ENCODE measurements around the gene SPECC1.
"Not testable (repeated sequence)": the region's sequence is repeated elsewhere in the genome, so short reads cannot be mapped to it uniquely, and the experiment has no call there.

DNA sequence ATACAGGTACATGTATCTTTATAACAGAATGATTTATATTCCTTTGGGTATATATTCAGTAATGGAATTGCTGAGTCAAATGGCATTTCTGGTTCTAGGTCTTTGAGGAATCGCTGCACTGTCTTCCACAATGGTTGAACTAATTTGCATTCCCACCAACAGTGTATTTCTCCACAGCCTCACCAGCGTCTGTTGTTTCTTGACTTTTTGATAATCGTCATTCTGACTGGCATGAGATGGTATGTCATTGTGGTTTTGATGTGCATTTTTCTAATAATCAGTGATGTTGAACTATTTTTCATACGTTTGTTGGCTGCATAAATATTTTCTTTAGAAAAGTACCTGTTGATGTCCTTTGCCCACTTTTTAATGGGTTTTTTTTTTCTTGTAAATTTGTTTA is 156.4 kb downstream of the SPECC1 start:
- TF ChIP-seq, protein P1, sequence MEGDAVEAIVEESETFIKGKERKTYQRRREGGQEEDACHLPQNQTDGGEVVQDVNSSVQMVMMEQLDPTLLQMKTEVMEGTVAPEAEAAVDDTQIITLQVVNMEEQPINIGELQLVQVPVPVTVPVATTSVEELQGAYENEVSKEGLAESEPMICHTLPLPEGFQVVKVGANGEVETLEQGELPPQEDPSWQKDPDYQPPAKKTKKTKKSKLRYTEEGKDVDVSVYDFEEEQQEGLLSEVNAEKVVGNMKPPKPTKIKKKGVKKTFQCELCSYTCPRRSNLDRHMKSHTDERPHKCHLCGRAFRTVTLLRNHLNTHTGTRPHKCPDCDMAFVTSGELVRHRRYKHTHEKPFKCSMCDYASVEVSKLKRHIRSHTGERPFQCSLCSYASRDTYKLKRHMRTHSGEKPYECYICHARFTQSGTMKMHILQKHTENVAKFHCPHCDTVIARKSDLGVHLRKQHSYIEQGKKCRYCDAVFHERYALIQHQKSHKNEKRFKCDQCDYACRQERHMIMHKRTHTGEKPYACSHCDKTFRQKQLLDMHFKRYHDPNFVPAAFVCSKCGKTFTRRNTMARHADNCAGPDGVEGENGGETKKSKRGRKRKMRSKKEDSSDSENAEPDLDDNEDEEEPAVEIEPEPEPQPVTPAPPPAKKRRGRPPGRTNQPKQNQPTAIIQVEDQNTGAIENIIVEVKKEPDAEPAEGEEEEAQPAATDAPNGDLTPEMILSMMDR (IDR thresholded peaks at IDR 0.05), result not testable (repeated sequence)
- not testable (repeated sequence) for TF ChIP-seq POLR2AphosphoS5 (IDR thresholded peaks at IDR 0.05)
